NT2/D1 (cell line): ENCODE measurements around the gene C10orf120.

Source experiments
- DNase-seq: peaks from one replicate; pipeline ENCODE4 v3.0.0-alpha.2; 2011; ENCODE audit warnings: low read depth, low spot score
- H3K27me3 ChIP-seq: 2 replicates; pipeline ENCODE4 v1.6.0; 2011; ENCODE audit warnings: mild to moderate bottlenecking; ENCODE audit not compliant: insufficient read length, insufficient read depth
- H3K36me3 ChIP-seq: 2 replicates; pipeline ENCODE4 v1.6.1; 2011; ENCODE audit warnings: mild to moderate bottlenecking, low read length, mixed read lengths; ENCODE audit not compliant: insufficient read depth, insufficient read length
- H3K4me1 ChIP-seq: 2 replicates; pipeline ENCODE4 v1.5.1; 2011; ENCODE audit not compliant: insufficient read depth, insufficient read length
- H3K4me3 ChIP-seq: 2 replicates; pipeline ENCODE4 v1.5.1; 2011; ENCODE audit warnings: low read depth; ENCODE audit not compliant: insufficient read length
- H3K9ac ChIP-seq: 2 replicates; pipeline ENCODE4 v1.6.0; 2011; ENCODE audit warnings: low read depth; ENCODE audit not compliant: insufficient read length
- H3K9me3 ChIP-seq: 2 replicates; pipeline ENCODE4 v1.5.1; 2011; ENCODE audit warnings: mild to moderate bottlenecking, low read length; ENCODE audit not compliant: insufficient read depth
- SUZ12 ChIP-seq: IDR thresholded peaks from 2 replicates; pipeline ENCODE4 v1.6.1; 2011; ENCODE audit not compliant: insufficient read length, insufficient read depth; ENCODE audit errors: extremely low read depth
- YY1 ChIP-seq: IDR thresholded peaks from 2 replicates; pipeline ENCODE4 v1.6.1; 2011; ENCODE audit not compliant: insufficient read length, insufficient read depth
- ZNF274 ChIP-seq: IDR thresholded peaks from 2 replicates; pipeline ENCODE4 v1.6.1; 2011; ENCODE audit warnings: mild to moderate bottlenecking, low read depth, low read length

The C10orf120 gene

GRCh38 chr10:122672655-122673054 is 27.0 kb downstream of the C10orf120 start:
- Histone ChIP-seq H3K36me3 (no peaks in the 10 kb centered on the region), H3K4me3 (no peak overlapping the region)

DNA sequence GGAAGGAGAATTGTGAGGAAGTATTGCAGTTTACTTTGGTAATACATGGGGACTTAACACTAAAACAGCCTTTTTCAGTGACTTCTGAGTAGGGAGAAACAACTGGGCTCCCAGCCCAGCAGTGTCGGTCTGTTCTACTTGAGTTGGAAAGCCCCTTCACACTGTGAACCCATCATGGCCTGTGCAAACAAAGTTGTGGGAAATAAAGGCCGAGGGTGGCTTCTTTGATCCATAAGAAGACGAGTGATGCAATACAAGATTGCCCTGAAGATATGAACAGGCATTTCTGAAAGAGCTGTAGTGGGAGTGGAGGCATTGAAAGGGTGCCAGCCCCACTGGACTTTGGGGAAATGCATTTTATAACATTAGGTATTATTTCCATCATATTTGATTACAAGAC is 28.3 kb downstream of the C10orf120 start:
- DNase-seq, result no peak
- Histone ChIP-seq H3K4me3 (no peak overlapping the region), H3K4me1 (peaks cover 2% of the 10 kb centered on the region), H3K27me3 (no peaks in the 10 kb centered on the region), H3K36me3 (no peaks in the 10 kb centered on the region), H3K9me3 (no peaks in the 10 kb centered on the region), H3K9ac (no peak overlapping the region)
- TF ChIP-seq SUZ12 (no peak), ZNF274 (no peak), YY1 (no peak)

More at GRCh38 chr10:122672655-122673054, 27.0 kb downstream of the C10orf120 start:
- Histone ChIP-seq H3K4me1 (no peaks in the 10 kb centered on the region), H3K9me3 (no peaks in the 10 kb centered on the region), H3K27me3 (no peaks in the 10 kb centered on the region), H3K9ac (no peak overlapping the region)
- DNase-seq, result no peak
- TF ChIP-seq YY1, result no peak
- TF ChIP-seq SUZ12, result no peak
- no peak for TF ChIP-seq ZNF274

DNA sequence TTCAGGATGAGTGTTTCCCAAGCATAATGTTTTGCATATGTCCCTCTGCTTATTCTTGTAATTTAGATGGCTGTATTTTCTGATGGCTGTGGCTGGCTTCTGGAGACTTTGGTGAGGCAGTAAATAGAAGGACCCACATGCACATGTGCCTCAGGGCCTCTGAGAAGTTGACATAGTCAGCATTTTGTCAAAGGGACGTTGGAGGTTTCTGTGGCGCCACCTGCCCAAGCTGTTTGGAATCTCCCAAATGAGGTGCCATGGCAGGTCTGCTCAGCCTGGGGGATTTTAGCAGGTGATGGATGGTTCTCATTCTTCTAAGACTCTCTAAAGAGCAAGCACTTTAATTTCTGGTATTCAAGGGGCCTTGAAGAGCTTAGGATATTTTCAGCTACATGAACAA is 29.8 kb downstream of the C10orf120 start:
- Histone ChIP-seq H3K9me3 (no peaks in the 10 kb centered on the region), H3K9ac (no peak overlapping the region), H3K4me1 (peaks cover 2% of the 10 kb centered on the region), H3K36me3 (no peaks in the 10 kb centered on the region), H3K27me3 (no peaks in the 10 kb centered on the region), H3K4me3 (no peak overlapping the region)
- peak; percentile 16 for DNase-seq
- TF ChIP-seq ZNF274, result no peak
- no peak for TF ChIP-seq YY1
- no peak for TF ChIP-seq SUZ12

DNA sequence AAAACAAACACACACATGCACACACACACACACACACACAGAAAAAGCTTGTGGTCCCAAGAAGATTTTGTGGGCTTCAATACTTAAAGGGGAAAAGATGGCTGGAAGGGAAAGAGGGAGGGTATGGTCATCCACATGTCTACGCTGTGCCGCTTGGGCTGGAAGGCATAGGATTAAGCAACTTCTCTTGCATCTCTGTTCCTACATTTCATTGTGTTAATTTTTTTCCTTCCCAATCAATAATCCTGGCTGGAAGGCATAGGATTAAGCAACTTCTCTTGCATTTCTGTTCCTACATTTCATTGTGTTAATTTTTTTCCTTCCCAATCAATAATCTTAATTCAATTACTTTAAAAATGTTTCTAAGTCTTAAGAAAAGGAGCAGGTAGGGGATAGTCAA is 30.6 kb downstream of the C10orf120 start:
- DNase-seq, result no peak
- H3K4me3 ChIP-seq, result no peak overlapping the region
- H3K4me1 ChIP-seq, result peaks cover 2% of the 10 kb centered on the region
- no peak for TF ChIP-seq ZNF274
- no peak for TF ChIP-seq SUZ12
- no peak for TF ChIP-seq YY1
- H3K9me3 ChIP-seq, result no peaks in the 10 kb centered on the region
- no peaks in the 10 kb centered on the region for H3K27me3 ChIP-seq
- H3K9ac ChIP-seq, result no peak overlapping the region
- no peaks in the 10 kb centered on the region for H3K36me3 ChIP-seq

DNA sequence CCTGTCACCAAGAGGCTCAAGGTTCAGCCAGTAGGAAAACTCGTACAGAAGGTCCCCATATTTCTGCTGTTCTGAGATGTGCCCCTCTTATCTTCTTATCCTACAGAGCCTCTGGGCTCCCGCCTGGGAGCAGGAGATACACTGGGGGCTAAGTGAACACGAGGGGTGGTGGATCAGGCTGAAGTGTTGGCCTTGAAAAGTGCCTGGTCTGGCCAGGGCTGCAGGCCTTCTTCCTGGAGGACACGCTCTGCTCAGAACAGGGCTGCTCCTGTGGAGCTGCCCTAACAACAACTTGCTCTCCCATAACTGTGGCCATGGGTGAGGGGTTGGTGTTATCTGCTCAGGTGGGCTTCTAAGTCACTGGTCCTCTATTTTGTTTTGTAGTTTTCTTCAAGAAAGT is 33.7 kb downstream of the C10orf120 start:
- TF ChIP-seq ZNF274, result no peak
- TF ChIP-seq YY1, result no peak
- Histone ChIP-seq H3K9me3 (no peaks in the 10 kb centered on the region), H3K27me3 (no peaks in the 10 kb centered on the region), H3K4me1 (peaks cover 2% of the 10 kb centered on the region), H3K4me3 (no peak overlapping the region), H3K9ac (no peak overlapping the region), H3K36me3 (no peaks in the 10 kb centered on the region)
- no peak for DNase-seq

DNA sequence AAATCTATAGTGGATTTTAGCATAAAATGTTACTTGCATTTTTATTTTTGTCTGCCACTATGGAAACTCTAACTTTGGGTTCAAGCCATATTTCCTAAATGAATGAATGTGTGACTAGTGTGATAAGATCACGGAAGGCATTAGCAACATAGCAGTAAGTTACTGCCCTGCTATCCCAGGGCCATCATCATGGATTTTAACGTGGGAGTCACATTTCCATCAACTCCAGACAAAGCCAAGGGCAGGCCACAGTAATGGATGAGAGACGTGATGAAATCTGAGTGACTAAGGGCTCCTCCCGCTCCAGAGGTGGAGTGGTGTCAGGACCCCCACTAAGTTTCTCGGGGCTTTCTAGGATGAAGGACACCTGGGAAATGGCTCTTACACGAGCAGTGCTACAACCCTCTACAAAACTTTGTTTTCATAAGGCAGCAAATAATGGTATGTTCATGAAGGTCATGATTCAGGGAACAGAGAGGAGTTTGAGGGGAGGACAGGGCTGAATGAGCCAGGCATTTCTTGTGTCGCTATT is 34.3 kb downstream of the C10orf120 start:
- no peaks in the 10 kb centered on the region for H3K9me3 ChIP-seq
- H3K9ac ChIP-seq, result no peak overlapping the region
- H3K27me3 ChIP-seq, result no peaks in the 10 kb centered on the region
- H3K4me1 ChIP-seq, result peaks cover 2% of the 10 kb centered on the region
- H3K36me3 ChIP-seq, result no peaks in the 10 kb centered on the region
- no peak for DNase-seq
- H3K4me3 ChIP-seq, result no peak overlapping the region
- TF ChIP-seq YY1 (no peak), SUZ12 (no peak), ZNF274 (no peak)

DNA sequence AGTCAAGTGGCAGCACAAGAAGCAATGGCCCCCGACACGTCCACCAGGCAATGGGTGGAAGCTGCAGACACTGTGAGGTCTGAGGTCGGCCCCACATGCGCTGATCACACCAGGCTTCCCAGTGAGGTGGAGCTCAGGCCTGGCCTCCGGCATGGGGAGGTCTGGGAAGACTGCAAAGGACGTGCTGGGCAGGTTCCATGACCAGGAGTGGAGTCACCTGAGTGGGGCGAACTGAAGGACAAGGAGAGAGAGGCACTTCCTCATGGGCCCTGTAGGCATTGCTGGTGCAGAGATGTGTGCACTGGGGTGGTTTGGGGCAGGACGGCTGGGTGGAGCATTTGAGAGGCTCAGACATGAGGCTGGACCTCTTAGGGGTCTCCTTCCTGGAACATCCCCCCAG is 35.1 kb downstream of the C10orf120 start:
- TF ChIP-seq SUZ12, result no peak
- TF ChIP-seq YY1, result no peak
- no peak for TF ChIP-seq ZNF274
- Histone ChIP-seq H3K9ac (no peak overlapping the region), H3K4me1 (peaks cover 2% of the 10 kb centered on the region), H3K9me3 (no peaks in the 10 kb centered on the region), H3K27me3 (no peaks in the 10 kb centered on the region), H3K36me3 (no peaks in the 10 kb centered on the region), H3K4me3 (no peak overlapping the region)
- DNase-seq, result no peak
